ENCODE results near the gene OR2G3.
A peak's percentile ranks its signal among the peaks of the same experiment; 100 is the strongest.

The OR2G3 gene

GRCh38 chr1:247605286-247605685, at the start of gene OR2G3:
Gene OR2G3 (plus strand): TSS chr1:247605586. CDS start chr1:247605586, 0 bp downstream.
- DNase-seq (ENCODE audit: low read depth), result no peak

DNA sequence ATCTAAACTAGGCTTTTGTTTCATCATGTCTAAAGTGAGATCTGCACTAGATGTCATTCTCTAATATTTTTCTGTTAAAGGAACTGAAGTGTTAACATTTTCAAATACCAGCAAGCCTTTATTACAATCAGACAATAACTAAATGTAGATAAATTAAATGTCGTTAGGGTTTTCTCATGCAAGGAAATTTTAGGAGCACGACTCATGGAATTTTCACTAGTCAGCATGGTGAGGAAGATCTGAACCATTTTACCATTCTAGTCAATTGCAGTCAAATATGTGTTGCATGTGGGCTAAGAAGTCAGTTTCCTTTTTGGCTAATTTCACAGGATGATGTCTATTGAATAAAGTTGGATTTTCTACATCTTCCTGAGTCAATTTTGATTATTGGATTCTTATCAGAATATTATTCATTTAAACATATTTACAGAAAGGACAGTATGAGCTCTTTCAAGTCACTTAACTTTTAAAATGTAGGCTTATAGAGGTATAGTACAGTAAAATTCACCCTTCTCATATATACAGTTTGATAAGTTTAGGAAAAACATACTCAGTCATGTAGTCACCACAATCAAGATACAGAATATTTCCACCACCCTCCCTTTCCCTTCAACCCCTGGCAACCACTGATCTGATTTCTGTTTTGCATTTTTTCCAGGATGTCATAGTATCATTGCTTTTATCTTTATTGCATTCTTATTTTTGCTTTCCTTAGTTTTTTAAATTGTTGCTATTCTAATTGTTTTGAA, 47.3 kb upstream of the OR2G3 start:
- DNase-seq (ENCODE audit: low read depth), result no peak

DNA sequence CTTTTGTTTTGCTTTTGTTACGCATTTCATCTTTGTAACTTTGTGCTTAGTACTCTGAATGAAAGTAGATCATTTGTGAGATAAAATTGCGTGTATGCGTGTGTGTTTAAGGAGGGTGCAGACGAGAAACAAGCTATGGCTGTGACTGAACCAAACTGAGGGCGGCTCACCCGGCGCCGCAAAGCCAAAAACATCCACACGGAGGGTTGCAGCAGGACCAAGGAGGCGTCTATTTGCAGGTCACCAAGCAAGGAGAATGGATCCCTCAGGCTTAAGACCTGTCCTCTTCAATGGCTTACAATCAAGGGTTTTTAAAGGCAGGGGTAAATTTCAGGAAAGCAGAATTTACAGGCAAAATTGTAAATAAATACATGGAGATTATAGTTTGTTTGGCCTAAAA, 43.7 kb upstream of the OR2G3 start:
- DNase-seq (ENCODE audit: low read depth), result no peak

DNA sequence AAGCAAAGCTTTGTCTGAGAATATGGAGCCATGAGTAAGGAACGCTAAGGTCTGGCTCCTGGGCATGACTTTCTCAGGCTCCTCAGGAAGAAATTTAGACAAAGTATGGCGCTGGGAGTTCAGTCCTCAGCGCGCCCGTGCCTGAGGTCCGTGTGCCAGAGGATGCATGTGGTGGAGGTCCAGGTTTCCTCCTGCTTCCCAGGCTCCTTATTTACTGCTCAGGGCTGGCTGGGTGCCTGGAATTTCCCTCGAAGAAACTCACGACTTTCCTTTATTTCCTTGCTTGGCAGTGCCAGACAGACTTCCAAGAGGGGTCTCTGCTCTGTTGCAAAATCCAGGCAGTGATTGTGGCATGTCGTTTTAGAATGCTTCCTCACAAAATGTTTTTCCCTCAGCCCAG, 43.2 kb upstream of the OR2G3 start:
- DNase-seq (ENCODE audit: low read depth), result no peak

GRCh38 chr1:247574236-247574635, 31.1 kb upstream of the OR2G3 start:
- no peak for DNase-seq (ENCODE audit: low read depth)

GRCh38 chr1:247574664-247575063, 30.7 kb upstream of the OR2G3 start:
- DNase-seq (ENCODE audit: low read depth), result no peak

DNA sequence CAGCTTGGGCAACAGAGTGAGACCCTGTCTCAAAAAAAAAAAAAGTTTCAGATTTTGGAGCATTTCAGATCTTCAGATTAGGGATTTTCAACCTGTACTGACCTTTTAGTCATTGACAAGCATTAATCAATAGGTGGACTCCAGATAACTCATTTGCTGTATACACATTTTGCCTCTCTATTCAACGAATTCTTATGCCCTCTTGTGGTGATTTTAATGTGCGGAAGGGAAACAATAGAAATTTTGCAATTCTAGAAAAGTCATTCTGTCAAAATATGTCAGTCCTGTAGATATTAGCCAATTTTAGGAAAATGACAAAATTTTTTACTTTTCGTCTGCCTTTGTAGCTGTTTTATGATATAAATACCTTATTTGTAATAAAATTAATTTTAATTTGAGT, 28.9 kb upstream of the OR2G3 start:
- no peak for DNase-seq (ENCODE audit: low read depth)

DNA sequence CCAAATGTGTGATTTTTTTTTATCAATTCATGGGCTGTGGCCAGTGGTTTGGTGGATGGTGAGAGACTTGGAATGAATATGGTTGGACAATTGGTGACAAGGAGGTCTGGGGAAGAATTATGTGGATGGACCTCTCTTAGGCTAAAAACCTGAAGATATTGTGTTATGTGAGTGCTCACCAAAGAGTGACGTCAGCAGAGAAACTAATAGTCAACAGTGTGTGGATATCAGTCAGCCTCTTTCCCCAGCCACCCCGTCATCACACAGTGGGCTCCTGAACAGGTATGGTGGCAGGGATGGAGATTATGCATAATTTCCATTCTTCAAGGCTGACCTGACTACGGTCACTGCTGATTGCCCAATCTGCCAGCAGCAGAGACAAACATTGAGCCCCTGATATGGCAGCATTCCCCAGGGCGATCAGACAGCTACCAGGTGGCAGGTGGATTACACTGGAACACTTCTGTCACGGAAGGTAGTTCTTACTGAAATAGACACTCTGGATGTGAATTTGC, 26.4 kb upstream of the OR2G3 start:
- DNase-seq (ENCODE audit: low read depth), result no peak

DNA sequence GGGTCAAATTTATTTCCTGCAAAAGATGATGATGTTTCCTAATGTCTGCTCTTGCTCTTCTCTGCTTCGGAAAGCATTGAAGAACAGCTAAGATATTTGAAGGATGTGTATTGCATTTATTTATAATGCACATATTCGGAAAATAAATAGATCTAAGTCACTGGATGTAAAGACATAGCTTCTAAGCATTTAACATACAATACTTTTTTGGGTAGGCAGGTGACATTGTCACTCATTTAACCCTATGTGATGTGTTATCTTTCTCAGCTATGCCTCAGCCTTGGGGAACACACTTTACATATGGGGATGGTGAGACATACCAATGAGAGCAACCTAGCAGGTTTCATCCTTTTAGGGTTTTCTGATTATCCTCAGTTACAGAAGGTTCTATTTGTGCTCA, 17.3 kb upstream of the OR2G3 start, which contains the start of gene OR2G2:
Gene OR2G2 (plus strand): TSS at position 301 of the 400 bp plus-strand sequence. CDS start 0 bp downstream, at position 301.
- no peak for DNase-seq (ENCODE audit: low read depth)

GRCh38 chr1:247613405-247613804, 8.0 kb downstream of the OR2G3 start:
- no peak for DNase-seq (ENCODE audit: low read depth)

- no peak for DNase-seq (ENCODE audit: low read depth)
These were observed 9.2 kb downstream of the OR2G3 start for GRCh38 chr1:247614625-247615024.

- DNase-seq (ENCODE audit: low read depth), result no peak
These were observed 22.6 kb downstream of the OR2G3 start for GRCh38 chr1:247627951-247628350.

DNA sequence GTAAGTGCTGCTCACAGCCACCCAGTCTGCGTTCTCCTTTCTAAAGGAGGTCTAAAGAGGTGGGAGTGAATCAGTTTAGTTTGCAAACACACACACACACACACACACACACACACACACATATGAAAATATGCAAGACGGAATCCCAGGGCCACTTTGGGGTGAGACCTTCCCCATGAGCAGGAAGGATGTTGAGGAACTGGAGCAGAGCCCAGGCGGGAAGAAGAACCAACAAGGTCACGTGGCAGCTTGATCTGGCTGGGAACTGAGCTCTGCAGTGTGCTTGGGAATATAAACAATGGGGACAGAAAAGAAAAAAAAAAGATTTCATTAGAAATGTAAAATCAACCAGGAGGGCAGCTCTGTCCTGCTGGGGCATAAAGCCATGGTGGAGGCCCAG, 32.6 kb downstream of the OR2G3 start:
- no peak for DNase-seq (ENCODE audit: low read depth)

DNA sequence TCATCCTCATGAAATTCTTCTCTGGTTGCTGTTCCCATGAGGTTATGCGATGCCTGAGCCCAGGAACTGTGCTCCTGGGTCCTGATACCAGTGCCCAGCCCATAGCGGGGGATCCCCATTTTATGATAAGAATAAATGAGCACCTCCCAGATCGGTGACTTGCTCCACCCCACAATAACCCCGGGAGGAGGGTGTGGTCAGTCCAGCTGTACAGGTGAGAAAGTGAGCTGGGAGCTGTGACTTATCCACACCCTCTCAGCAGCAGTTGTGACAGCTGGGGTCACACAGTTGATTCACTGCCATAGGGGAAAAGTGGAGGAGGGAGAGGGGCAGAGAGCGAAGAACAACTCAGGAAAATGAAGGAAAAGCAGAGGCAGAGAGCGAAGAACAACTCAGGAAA, 33.4 kb downstream of the OR2G3 start:
- no peak for DNase-seq (ENCODE audit: low read depth)

DNA sequence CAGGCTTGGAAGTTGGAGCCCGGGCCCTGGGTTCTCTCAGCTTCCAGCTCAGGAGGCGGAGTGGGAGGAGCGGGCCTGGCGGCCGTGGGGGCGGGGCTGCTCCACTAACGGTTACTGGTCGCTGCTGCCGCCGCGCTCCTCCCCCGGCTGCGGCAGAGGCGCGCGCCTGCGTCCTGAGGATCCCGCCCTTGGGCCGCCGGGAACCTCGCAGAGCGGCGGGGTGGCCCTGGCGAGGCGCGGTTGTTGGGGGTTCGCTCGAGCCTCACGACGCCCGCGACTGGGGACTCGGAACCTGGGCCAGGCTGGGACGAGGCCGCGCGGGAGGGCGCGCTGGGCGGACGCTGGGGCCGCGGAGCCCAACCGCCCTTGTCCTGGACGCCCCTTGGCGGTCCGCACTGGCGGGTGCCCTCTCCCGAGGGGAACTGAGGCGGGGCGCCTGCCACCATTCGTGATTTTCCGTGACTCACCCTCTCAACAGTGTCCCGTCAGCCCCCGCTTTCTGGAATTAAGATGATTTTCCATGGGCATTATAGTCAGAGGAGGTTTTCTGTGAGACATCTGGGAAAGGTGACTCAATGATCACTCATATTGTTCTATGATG, 34.1 kb downstream of the OR2G3 start:
- peak; percentile 22 for DNase-seq (ENCODE audit: low read depth)

- no peak for DNase-seq (ENCODE audit: low read depth)
These were observed 37.4 kb downstream of the OR2G3 start for GRCh38 chr1:247642742-247643141.

GRCh38 chr1:247646867-247647266, 41.5 kb downstream of the OR2G3 start:
- no peak for DNase-seq (ENCODE audit: low read depth)

DNA sequence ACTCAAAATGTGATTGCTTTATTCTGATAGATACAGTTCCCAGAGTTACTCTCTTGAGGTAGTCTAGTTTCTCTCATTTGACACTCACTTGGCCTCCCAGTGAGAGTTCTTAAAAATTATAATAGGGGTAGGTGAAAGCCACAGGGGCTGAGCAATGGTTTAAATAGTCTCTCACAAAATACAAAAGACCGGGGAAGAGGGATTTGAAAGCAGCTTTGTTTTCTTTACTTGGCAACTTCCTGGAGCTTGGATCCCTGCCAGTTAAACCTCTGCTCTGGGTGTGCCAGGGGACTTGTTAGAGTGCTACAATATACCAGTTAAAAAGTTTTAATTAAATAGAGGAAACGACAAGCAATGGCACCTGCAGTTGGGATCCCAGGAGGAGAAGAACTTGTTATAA, 42.5 kb downstream of the OR2G3 start:
- DNase-seq (ENCODE audit: low read depth), result no peak

DNA sequence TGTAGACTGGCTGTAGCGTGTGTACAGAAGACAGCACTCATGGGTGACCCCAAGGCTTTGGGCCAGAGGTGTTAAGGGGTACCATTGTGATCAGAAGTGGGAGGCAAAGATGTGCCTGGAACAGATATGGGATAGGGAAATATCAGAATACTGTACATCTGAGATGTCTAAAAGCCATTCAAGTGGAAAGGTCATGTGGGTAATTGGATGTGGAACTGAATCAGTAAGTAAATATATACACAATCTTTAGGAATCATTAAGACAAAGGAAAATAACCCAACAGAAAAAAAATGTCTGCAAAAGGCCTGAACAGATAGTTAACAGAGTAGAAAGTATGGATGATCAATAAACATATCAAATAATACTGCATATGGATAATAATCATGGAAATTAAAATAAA, 47.7 kb downstream of the OR2G3 start:
- no peak for DNase-seq (ENCODE audit: low read depth)
